Ramos (cell line): ENCODE data around the gene UAP1L1.
"Not testable (repeated sequence)": the region's sequence is repeated elsewhere in the genome, so short reads cannot be mapped to it uniquely, and the experiment has no call there.

Experiments used
- in situ Hi-C: fragments of 300-500 bp; cut with MboI; formaldehyde crosslinking; loops from one replicate; pipeline ENCODE4 v1.14.3; 2022; ENCODE audit warnings: low sequenced_read_pairs; ENCODE audit not compliant: unreplicated experiment

UAP1L1 gene, protein sequence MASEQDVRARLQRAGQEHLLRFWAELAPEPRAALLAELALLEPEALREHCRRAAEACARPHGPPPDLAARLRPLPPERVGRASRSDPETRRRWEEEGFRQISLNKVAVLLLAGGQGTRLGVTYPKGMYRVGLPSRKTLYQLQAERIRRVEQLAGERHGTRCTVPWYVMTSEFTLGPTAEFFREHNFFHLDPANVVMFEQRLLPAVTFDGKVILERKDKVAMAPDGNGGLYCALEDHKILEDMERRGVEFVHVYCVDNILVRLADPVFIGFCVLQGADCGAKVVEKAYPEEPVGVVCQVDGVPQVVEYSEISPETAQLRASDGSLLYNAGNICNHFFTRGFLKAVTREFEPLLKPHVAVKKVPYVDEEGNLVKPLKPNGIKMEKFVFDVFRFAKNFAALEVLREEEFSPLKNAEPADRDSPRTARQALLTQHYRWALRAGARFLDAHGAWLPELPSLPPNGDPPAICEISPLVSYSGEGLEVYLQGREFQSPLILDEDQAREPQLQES

DNA sequence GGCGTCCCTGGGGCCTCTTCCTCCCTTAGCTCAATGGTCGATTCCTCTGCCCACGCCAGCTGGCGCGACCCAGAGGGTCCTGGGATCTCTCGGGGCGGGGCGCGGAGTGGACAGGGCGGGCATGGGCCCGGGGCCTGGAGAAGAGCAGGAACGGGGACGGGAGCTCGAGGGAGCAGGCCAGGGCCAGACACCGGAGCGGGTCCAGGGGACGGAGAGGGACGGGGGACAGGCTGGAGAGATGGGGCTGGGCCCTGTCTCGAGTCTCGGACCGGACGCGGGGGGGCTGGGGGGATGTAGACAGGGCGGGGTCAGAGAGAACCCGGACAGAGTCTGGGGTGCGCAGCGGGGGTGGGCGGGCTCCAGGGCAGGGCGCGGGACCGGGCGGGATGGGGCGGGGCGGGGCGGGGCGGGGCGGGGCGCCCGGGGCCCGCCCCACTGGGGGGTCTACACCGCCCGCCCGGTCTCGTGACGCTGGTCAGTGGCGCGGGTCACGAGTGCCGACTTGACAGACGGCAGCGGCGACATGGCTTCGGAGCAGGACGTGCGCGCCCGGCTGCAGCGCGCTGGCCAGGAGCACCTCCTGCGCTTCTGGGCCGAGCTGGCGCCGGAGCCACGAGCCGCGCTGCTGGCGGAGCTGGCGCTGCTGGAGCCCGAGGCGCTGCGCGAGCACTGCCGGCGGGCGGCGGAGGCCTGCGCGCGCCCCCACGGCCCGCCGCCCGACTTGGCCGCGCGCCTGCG, at the start of gene UAP1L1:
TSS of gene UAP1L1 (plus strand) at position 508 of the 738 bp plus-strand sequence. CDS start at position 524, 16 bp downstream.
- in situ Hi-C loops: no loop called here

DNA sequence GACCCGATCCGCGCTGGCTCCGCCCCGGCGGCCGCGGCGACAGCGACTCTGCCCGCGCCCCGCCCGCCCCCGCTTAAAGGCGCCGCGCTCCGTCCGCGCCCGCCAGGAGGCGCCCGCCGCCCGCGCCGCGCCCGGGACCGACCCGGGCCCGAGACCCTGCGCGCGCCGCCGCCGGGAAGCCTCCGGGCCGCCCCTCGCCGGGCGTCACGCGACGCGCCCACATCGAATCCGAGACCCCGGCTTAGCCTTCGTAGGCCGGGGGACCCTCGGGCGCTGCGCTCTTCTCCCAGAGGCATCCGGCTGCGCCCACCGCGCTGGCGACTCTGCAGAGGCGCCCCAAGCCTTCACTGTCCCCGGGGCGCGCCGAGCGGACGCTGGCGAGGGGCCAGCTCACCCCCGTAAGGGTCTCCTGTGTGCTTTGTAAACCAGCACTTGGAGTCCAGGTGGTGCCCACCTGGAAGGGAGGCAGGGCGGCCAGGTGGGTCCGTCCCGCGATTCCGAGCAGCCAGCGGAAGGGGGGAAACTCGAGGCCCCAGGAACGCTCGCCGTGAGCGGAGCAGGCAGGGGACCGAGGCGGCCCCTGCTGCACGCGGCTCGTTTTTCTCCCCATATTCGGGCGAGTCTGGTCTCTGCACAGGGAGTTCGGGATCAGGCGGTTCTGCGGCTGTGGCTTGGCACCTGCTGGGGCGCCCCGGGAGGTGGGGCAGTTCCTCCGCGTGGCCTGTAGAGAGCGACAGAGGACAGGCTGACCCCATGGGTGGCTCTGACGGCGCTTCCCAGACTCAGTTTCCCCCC, 48.9 kb upstream of the UAP1L1 start:
- in situ Hi-C loops: loop anchor here (5.0 kb wide), 1 partner anchor 76 kb away; the partner anchor contains the start of gene LCN12

- in situ Hi-C loops: loop anchor here (5.0 kb wide), 1 partner anchor 77 kb away; the partner anchor contains the start of gene LCN12
These were observed 48.0 kb upstream of the UAP1L1 start for GRCh38 chr9:137029058-137029936.

GRCh38 chr9:137030006-137030405, 47.3 kb upstream of the UAP1L1 start:
- in situ Hi-C loops: no loop called here

DNA sequence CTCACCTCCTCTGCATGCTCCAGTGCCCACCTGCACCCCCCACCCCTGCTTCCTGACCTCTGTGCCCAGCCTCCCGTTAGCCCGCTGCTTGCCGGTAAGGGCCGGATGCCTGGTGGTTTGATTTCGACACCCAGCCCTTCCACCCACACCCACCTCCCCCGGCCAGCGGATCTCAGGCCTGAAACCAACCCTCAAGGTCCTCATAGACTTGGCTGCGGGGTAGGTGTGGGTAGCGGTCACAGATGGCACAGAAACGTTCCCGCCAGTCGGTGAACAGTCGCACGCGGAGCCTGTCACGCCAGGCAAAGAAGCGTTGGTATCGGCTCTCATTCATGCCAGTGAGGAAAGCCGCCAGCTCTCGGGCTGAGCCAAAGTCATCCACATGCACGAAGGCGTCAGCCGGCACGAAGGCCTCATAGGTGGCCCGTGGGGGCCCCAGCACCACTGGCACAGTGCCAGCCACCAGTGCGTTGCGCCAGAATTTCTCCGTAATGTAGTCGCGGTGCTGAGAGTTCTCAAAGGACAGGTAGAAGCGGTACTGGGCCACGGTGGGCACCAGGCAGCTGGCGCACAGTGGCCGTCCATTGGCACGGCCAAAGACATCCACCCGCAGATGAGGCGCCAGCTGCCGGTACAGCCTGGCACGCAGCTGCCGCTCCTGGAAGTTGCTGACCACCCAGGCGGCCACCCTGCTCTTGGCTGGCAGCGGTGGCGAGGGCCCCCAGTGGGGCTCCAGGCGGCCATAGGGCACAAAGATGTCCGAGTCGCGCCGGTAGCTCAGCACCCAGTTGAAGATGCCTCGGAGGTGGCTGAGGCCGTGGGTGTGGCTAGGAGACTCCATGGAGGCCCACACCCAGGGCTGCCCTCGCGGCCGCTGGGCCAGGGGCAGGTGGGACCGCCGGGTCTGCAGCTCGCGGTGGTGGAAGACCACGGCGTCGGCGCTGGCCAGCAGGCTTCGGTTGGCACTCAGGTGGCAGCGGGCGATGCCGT, 46.5 kb upstream of the UAP1L1 start:
- in situ Hi-C loops: no loop called here

DNA sequence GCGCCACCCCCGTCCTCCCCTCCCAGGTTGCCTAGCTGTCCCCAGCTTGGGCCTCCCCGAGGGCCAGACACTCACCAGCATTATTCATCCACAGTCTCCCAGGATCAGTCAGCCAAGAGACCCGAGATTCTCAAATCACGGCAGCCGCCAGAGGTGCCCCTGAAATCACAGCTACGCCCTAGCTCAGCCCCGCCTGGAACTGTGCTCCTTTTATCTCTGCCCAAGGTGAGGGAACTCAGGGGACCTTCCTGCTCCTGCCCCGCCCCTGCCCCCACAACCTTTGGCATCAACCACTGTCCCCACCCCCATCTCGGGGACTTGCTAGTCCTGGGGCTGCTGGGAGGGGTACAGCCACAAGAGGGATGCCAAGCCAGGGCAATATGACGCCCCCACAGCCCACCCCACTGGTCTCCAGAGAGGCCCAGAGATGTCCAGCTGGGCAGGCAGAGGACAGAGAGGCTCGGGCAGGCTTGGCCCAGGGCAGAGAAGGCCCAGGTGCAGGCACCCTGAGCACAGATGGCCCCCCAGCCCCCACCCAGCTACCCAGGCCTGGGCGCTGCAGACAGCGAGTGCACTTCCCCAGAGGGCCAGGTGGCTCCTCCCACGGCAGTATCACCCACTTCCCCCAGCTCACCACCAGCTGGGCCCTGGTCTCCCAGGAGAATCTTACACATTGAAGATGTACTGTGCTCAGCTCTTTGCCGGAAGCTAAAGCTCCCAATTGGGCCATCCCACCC, 45.2 kb upstream of the UAP1L1 start, which contains the start of gene FUT7:
TSS of gene FUT7 (minus strand) at position 185 of the 737 bp plus-strand sequence. CDS start at position 88, 97 bp downstream.
- in situ Hi-C loops: no loop called here

- in situ Hi-C loops: no loop called here
These were observed 44.5 kb upstream of the UAP1L1 start for GRCh38 chr9:137032858-137033257.

GRCh38 chr9:137033481-137033880, 43.8 kb upstream of the UAP1L1 start:
- in situ Hi-C loops: not testable (repeated sequence)

GRCh38 chr9:137034039-137034708, 43.1 kb upstream of the UAP1L1 start:
- in situ Hi-C loops: no loop called here

DNA sequence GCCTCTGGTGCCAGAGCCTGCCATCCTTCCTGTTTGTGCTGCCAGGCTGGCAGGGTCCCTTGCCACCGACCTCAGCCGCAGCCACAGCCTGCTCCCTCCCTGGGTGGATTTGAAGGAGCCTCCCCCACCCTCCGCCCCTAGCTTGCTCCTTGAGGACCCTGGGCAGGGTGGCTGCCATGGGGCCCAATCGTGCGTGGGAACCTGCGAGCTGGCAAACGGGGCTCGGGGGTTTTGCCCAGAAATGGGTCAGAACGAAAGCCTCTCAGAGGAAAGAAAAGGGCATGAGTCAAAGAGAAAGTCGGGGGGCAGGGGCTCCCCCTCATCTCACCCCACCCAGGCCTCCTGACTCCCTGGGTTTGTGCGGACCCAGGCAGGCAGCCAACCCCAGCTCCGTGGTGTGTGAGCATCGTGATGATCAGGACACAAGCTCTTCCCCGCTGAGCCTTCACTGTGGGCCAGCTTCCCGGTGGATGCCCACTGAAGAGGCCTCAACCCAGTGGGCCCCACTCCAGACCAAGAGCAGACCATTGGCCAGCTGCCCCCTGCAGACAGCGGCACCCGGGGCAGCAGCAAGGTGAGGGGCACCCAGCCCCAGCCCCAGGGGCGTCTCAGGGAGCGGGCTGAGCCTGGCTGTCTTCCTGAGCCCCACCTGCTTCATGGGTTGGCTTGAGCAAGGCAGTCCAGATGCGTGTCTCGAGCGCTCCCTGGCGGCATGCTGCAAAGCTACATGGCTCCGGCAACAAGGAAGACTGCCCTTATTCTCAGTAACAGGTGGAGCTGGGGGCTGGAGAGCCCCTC, 42.4 kb upstream of the UAP1L1 start:
- in situ Hi-C loops: loop anchor here (5.0 kb wide), 1 partner anchor 243 kb away; the partner anchor contains the start of gene TMEM141

GRCh38 chr9:137035507-137035834, 41.8 kb upstream of the UAP1L1 start:
- in situ Hi-C loops: loop anchor here (5.0 kb wide), 1 partner anchor 243 kb away; the partner anchor contains the start of gene TMEM141

DNA sequence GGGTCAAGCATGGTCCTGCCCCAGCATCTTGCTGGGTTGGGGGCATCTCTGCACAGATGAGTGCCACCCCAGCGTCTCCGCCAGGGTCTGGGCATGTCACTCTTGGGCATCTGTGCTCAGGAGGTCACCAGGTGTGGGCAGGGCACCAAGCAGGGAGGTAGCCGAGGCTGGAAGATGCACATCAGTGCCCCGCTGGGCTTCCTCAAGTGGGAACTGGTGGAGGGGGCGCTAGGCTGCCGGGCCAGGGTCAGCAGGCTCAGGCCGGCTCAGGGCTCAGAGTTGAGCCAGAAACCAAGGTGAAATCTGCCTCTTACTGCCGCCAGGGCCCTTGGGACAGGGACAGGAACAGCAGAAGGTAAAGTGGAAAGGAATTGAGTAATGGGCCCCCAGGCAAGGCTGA, 41.4 kb upstream of the UAP1L1 start:
- in situ Hi-C loops: loop anchor here (5.0 kb wide), 1 partner anchor 244 kb away; the partner anchor contains the start of gene TMEM141

DNA sequence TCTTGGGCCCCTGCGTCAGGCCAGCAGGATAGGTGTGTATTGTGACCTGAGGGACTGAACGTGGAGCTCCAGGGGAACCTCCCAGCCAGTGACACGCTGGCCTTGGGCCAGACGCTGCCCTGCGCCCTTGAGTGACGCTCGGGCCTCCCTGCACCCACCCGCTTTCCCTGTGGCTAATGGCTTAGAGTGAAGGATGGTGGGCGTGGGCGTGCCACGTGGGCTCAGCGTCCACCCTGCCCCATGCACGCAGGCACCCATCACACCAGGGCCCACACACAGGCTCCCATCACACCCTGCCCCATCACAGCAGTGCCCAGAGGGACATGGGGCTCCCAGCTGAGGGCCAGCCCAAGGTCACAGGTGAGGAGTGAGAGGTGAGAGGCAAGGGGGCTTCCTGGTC, 40.3 kb upstream of the UAP1L1 start:
- in situ Hi-C loops: loop anchor here (5.0 kb wide), 1 partner anchor 245 kb away; the partner anchor contains the start of gene TMEM141

- in situ Hi-C loops: loop anchor here (5.0 kb wide), 1 partner anchor 245 kb away; the partner anchor contains the start of gene TMEM141
These were observed 39.8 kb upstream of the UAP1L1 start for GRCh38 chr9:137037483-137037882.

- in situ Hi-C loops: loop anchor here (5.0 kb wide), 1 partner anchor 247 kb away; the partner anchor contains the start of gene TMEM141
These were observed 38.4 kb upstream of the UAP1L1 start for GRCh38 chr9:137038916-137039315.
